NCI-H128 (cell line): Measurements from ENCODE around the gene LRRN2.

Experiments used
- DNase-seq: peaks from one replicate; lab custom pipeline; 2025; ENCODE audit not compliant: unreplicated experiment; lab: John Stamatoyannopoulos, UW

LRRN2 gene

GRCh38 chr1:204664384-204664651 is 21.2 kb downstream of the LRRN2 start:
- DNase-seq: no peak

GRCh38 chr1:204663644-204664383 is 21.7 kb downstream of the LRRN2 start:
- no peak for DNase-seq

GRCh38 chr1:204662530-204662929 is 23.0 kb downstream of the LRRN2 start:
- no peak for DNase-seq

GRCh38 chr1:204660509-204660908 is 25.0 kb downstream of the LRRN2 start:
- no peak for DNase-seq

- DNase-seq: no peak
Measured at GRCh38 chr1:204659056-204659455, 26.5 kb downstream of the LRRN2 start.

- no peak for DNase-seq
Measured at GRCh38 chr1:204658295-204658694, 27.2 kb downstream of the LRRN2 start.

- no peak for DNase-seq
Measured at GRCh38 chr1:204653590-204654340, 31.8 kb downstream of the LRRN2 start.

- DNase-seq: no peak
Measured at GRCh38 chr1:204652497-204652896, 33.0 kb downstream of the LRRN2 start.

- peak; percentile 64 for DNase-seq
Measured at GRCh38 chr1:204651843-204652421, 33.6 kb downstream of the LRRN2 start.

GRCh38 chr1:204650911-204651570 is 34.5 kb downstream of the LRRN2 start:
- no peak for DNase-seq

GRCh38 chr1:204649721-204650521 is 35.6 kb downstream of the LRRN2 start:
- DNase-seq: peak; percentile 69

- no peak for DNase-seq
Measured at GRCh38 chr1:204648576-204648975, 37.0 kb downstream of the LRRN2 start.

- DNase-seq: no peak
Measured at GRCh38 chr1:204647805-204648153, 37.8 kb downstream of the LRRN2 start.

- DNase-seq: no peak
Measured at GRCh38 chr1:204647114-204647804, 38.3 kb downstream of the LRRN2 start.

GRCh38 chr1:204645666-204646065 is 39.9 kb downstream of the LRRN2 start:
- DNase-seq: no peak

GRCh38 chr1:204645251-204645650 is 40.3 kb downstream of the LRRN2 start:
- DNase-seq: no peak

- DNase-seq: no peak
Measured at GRCh38 chr1:204643503-204643902, 42.0 kb downstream of the LRRN2 start.

- DNase-seq: no peak
Measured at GRCh38 chr1:204641936-204642335, 43.6 kb downstream of the LRRN2 start.

GRCh38 chr1:204641455-204641854 is 44.1 kb downstream of the LRRN2 start:
- DNase-seq: no peak

- no peak for DNase-seq
Measured at GRCh38 chr1:204640578-204640977, 45.0 kb downstream of the LRRN2 start.
